Activated CD4-positive, CD25-positive, alpha-beta regulatory T cell treated with anti-CD3 and anti-CD28 coated beads, Interleukin-2, amount 50 U/mL, for 72 hours (primary cell): ENCODE data around the gene NR3C2.

Experiments
- DNase-seq: peaks from one replicate; pipeline ENCODE4 v3.0.0; 2021

The NR3C2 gene

GRCh38 chr4:148441986-148442831 lies at the start of gene NR3C2:
NR3C2 (minus strand) TSS chr4:148442414.
- DNase-seq = peak; percentile 91

GRCh38 chr4:148487181-148487580 lies 45.0 kb upstream of the NR3C2 start:
- no peak for DNase-seq

GRCh38 chr4:148481636-148482035 lies 39.4 kb upstream of the NR3C2 start:
- no peak for DNase-seq

GRCh38 chr4:148477276-148477675 lies 35.1 kb upstream of the NR3C2 start:
- DNase-seq = no peak

- no peak for DNase-seq
Observed at GRCh38 chr4:148469938-148470337, 27.7 kb upstream of the NR3C2 start.

GRCh38 chr4:148454835-148455234 lies 12.6 kb upstream of the NR3C2 start:
- no peak for DNase-seq

GRCh38 chr4:148453833-148454232 lies 11.6 kb upstream of the NR3C2 start:
- no peak for DNase-seq

- no peak for DNase-seq
Observed at GRCh38 chr4:148452970-148453369, 10.8 kb upstream of the NR3C2 start.

- no peak for DNase-seq
Observed at GRCh38 chr4:148449921-148450320, 7.7 kb upstream of the NR3C2 start.

GRCh38 chr4:148448141-148448540 lies 5.9 kb upstream of the NR3C2 start:
- no peak for DNase-seq

- DNase-seq = no peak
Observed at GRCh38 chr4:148447681-148448080, 5.5 kb upstream of the NR3C2 start.

- DNase-seq = no peak
Observed at GRCh38 chr4:148445860-148446330, 3.7 kb upstream of the NR3C2 start.

- DNase-seq = peak; percentile 56
Observed at GRCh38 chr4:148445071-148445859, 3.1 kb upstream of the NR3C2 start.

GRCh38 chr4:148444296-148445070 lies 2.3 kb upstream of the NR3C2 start:
- DNase-seq = peak; percentile 51

- peak; percentile 55 for DNase-seq
Observed at GRCh38 chr4:148443512-148444295, 1.5 kb upstream of the NR3C2 start.

- DNase-seq = no peak
Observed at GRCh38 chr4:148442832-148443511, 758 bp upstream of the NR3C2 start.

GRCh38 chr4:148441624-148441985 lies 609 bp downstream of the NR3C2 start:
- DNase-seq = no peak

GRCh38 chr4:148438047-148438446 lies 4.2 kb downstream of the NR3C2 start:
- DNase-seq = no peak

- DNase-seq = no peak
Observed at GRCh38 chr4:148437439-148437838, 4.8 kb downstream of the NR3C2 start.

- no peak for DNase-seq
Observed at GRCh38 chr4:148436512-148436911, 5.7 kb downstream of the NR3C2 start.

- no peak for DNase-seq
Observed at GRCh38 chr4:148435654-148436406, 6.4 kb downstream of the NR3C2 start.
